DOHH2 (cell line): ENCODE data around the gene LRRC7.

Experiments
- CTCF ChIP-seq: fragments of 200-600 bp; sonication (generic); IDR thresholded peaks from one replicate; pipeline ENCODE4 v1.5.1; 2014; ENCODE audit warnings: antibody characterized with exemption, mild to moderate bottlenecking, low read depth, low read length; ENCODE audit not compliant: poor library complexity, severe bottlenecking
- EZH2phosphoT487 ChIP-seq: fragments of 200-600 bp; sonication (generic); IDR thresholded peaks from 2 replicates; pipeline ENCODE4 v1.6.1; 2017; ENCODE audit warnings: borderline replicate concordance, mild to moderate bottlenecking, antibody characterized with exemption, low read length, moderate library complexity, mixed read lengths

GRCh38 chr1:70061231-70061630 lies 493.5 kb downstream of the LRRC7 start:
- TF ChIP-seq CTCF (no peak), EZH2phosphoT487 (no peak)
